SK-N-DZ (cell line): ENCODE data around the gene DNAAF5.
A peak's percentile ranks its signal among the peaks of the same experiment; 100 is the strongest.
"Not testable (repeated sequence)": the region's sequence is repeated elsewhere in the genome, so short reads cannot be mapped to it uniquely, and the experiment has no call there.

Experiments used
- DNase-seq: peaks from one replicate; pipeline ENCODE4 v3.0.0-alpha.2; 2015; ENCODE audit warnings: low spot score

The DNAAF5 gene

GRCh38 chr7:781936-782529 lies 55.5 kb downstream of the DNAAF5 start:
- DNase-seq: no peak

GRCh38 chr7:782718-783449 lies 56.4 kb downstream of the DNAAF5 start:
- no peak for DNase-seq

GRCh38 chr7:783556-784490 lies 57.3 kb downstream of the DNAAF5 start:
- no peak for DNase-seq

GRCh38 chr7:784971-785370 lies 58.5 kb downstream of the DNAAF5 start:
- DNase-seq: no peak

GRCh38 chr7:785416-785815 lies 58.9 kb downstream of the DNAAF5 start:
- no peak for DNase-seq

GRCh38 chr7:786472-787255 lies 60.2 kb downstream of the DNAAF5 start:
- peak; percentile 58 for DNase-seq

GRCh38 chr7:787332-788240 lies 61.1 kb downstream of the DNAAF5 start:
- no peak for DNase-seq

GRCh38 chr7:791519-791918 lies 65.0 kb downstream of the DNAAF5 start:
- DNase-seq: no peak

- no peak for DNase-seq
Observed at GRCh38 chr7:794207-794606, 67.7 kb downstream of the DNAAF5 start.

- DNase-seq: no peak
Observed at GRCh38 chr7:794671-795329, 68.3 kb downstream of the DNAAF5 start.

GRCh38 chr7:796434-797169 lies 70.1 kb downstream of the DNAAF5 start:
- not testable (repeated sequence) for DNase-seq

GRCh38 chr7:798921-799470 lies 72.5 kb downstream of the DNAAF5 start:
- no peak for DNase-seq

- DNase-seq: no peak
Observed at GRCh38 chr7:800692-801091, 74.2 kb downstream of the DNAAF5 start.

- DNase-seq: not testable (repeated sequence)
Observed at GRCh38 chr7:801351-801750, 74.9 kb downstream of the DNAAF5 start.

GRCh38 chr7:801940-802381 lies 75.5 kb downstream of the DNAAF5 start:
- no peak for DNase-seq

GRCh38 chr7:802500-803242 lies 76.2 kb downstream of the DNAAF5 start:
- DNase-seq: no peak

- DNase-seq: no peak
Observed at GRCh38 chr7:803243-803635, 76.7 kb downstream of the DNAAF5 start.

GRCh38 chr7:803796-804195 lies 77.3 kb downstream of the DNAAF5 start:
- not testable (repeated sequence) for DNase-seq
